COR-L47 (cell line): ENCODE measurements around the gene GPR162.
"Not testable (repeated sequence)": the region's sequence is repeated elsewhere in the genome, so short reads cannot be mapped to it uniquely, and the experiment has no call there.

ENCODE experiments used
- DNase-seq: peaks from one replicate; lab custom pipeline; 2025; lab: John Stamatoyannopoulos, UW

GPR162 gene

DNA sequence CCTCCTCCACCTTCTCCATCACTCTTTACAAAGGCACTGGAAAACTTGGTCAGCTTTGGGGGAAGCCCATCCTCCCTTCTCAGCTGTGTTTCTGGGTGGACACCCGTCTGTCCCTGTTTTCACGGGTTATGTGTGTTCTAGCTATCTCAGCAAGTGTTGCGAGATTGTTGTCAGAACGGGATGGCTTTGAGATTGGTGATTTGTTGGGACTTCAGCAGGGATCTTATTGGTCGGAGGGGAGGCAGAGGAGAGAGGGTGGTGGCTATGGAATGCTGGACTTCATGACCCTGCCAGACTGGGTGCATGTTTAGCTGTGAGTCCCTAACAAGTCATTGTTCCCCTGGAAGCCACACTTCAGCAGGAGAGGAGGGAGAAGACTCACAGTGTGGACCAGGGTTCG, 32.4 kb downstream of the GPR162 start:
- no peak for DNase-seq

DNA sequence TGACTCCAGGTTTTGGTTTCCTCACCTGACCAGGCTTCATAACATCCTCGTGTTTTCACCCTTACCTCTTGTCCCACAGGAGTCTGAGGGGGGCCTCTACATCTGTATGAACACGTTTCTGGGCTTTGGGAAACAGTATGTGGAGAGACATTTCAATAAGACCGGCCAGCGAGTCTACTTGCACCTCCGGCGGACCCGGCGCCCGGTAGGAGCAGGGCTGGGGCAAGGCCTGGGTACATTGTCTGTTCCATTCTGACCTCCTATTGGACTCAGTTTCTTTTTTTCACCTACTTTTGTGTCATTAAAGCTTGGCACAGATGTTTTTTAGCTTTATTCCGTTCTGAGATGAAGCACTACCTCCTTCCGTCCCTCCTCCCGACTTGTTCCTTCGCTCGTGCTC, 33.7 kb downstream of the GPR162 start:
- no peak for DNase-seq

DNA sequence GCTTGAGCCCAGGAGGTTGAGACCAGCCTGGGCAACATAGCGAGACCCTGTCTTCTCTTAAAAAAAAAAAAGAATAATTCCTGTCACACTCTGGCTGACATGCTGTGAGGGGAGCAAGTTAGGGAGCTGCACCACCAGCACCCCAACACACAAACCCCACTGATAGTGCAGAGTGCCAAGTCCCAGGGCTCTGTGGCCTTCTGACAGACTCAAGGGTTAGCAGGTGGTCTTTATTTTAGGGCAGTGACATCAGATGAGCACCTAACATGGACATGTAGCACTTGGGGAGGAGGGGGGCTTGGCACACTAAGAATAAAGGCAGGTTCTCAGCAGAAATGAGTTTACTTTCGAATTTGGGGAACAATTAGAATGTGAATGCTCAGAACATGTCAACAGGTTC, 37.2 kb downstream of the GPR162 start:
- no peak for DNase-seq

DNA sequence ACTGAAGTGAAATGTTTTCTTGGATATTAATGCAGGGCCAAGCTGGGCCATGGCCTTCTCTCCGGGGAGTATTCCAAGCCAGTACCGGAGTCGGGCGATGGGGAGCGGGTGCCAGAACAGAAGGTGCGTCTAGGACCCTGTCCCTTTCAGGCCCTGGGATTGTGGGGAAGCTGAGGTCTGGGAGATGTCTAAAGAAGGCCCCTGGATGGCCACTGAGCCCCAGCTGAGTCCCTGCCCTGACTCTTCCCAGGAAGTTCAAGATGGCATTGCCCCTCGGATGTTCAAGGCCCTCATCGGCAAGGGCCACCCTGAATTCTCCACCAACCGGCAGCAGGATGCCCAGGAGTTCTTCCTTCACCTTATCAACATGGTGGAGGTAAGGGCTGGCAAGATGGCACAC, 38.5 kb downstream of the GPR162 start:
- DNase-seq = no peak

DNA sequence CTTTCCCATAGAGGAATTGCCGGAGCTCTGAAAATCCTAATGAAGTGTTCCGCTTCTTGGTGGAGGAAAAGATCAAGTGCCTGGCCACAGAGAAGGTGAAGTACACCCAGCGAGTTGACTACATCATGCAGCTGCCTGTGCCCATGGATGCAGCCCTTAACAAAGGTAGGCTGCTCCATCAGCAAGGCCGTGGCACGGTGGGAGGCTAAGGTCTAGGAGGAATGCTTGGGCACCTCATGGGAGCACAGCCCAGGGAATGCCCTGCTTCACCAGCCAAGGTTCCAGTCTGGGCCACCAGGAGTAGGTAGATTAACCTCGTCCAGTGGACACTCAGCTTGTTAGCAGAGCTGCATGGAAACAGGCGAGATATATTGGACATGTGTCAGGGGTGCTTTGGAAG, 39.3 kb downstream of the GPR162 start:
- DNase-seq = no peak

DNA sequence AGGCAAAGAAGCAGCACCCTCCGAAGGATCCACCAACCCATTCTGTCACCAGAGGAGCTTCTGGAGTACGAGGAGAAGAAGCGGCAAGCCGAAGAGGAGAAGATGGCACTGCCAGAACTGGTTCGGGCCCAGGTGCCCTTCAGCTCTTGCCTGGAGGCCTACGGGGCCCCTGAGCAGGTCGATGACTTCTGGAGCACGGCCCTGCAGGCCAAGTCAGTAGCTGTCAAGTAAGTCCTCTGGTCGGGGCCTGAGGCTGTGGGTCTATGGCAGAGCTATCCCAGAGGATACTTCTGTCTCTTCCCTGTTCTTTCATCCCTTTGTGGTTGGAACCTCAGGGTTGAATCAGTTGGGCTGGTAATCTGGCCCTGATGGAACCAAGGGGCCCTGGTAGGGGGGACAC, 39.8 kb downstream of the GPR162 start:
- no peak for DNase-seq

DNA sequence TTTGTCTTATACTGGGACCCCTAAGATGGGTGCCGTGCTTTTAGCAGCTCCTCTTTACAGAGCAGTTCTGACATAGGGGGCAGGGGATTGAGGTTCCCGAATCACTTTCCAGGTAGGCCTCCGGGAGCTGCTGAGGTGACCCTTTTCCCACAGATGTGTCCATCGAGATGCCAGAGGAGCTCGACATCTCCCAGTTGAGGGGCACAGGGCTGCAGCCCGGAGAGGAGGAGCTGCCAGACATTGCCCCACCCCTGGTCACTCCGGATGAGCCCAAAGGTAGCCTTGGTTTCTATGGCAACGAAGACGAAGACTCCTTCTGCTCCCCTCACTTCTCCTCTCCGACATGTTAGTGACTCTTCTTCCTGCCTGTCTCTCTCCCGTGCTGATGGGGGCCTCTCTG, 41.4 kb downstream of the GPR162 start:
- DNase-seq = no peak

DNA sequence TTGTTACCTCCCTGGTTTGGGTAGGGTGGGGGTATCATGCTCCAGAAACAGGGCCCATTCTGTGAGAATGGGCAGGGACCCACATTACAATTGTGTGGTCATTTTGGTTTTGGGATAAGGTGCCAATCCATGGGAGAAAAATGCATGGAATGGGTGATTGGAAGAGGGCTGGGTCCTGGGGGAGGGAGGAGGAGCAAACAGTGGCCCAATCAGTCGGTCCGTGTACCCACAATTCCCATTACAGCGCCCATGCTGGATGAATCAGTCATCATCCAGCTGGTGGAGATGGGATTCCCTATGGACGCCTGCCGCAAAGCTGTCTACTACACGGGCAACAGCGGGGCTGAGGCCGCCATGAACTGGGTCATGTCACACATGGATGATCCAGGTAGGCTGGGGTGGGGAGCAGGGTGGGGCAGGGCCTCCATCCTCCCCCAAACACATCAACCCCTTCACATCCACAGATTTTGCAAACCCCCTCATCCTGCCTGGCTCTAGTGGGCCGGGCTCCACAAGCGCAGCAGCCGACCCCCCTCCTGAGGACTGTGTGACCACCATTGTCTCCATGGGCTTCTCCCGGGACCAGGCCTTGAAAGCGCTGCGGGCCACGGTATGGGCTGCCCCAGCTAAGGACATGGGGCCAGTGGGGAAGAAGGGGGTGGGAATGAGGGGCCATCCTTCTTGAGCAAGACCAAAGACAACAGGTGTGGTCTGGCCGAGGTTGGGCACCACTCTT, 42.1 kb downstream of the GPR162 start:
- no peak for DNase-seq

DNA sequence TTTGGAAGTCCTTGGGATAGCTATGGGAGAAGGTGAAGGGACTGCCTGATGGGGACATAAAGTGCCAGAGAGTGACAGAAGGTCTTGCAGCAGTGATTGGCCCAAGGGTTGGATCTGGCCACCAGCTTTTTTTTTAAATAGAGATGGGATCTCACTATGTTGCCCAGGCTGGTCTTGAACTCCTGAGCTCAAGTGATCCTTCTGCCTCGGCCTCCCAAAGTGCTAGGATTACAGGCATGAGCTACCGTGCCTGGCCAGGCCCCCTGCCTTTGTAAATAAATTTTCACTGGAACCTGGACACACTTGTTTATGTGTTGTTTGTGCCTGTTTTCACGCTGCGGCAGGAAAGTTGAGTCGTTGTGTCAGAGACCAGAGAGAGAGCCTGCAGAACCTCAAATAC, 43.7 kb downstream of the GPR162 start:
- DNase-seq = not testable (repeated sequence)

DNA sequence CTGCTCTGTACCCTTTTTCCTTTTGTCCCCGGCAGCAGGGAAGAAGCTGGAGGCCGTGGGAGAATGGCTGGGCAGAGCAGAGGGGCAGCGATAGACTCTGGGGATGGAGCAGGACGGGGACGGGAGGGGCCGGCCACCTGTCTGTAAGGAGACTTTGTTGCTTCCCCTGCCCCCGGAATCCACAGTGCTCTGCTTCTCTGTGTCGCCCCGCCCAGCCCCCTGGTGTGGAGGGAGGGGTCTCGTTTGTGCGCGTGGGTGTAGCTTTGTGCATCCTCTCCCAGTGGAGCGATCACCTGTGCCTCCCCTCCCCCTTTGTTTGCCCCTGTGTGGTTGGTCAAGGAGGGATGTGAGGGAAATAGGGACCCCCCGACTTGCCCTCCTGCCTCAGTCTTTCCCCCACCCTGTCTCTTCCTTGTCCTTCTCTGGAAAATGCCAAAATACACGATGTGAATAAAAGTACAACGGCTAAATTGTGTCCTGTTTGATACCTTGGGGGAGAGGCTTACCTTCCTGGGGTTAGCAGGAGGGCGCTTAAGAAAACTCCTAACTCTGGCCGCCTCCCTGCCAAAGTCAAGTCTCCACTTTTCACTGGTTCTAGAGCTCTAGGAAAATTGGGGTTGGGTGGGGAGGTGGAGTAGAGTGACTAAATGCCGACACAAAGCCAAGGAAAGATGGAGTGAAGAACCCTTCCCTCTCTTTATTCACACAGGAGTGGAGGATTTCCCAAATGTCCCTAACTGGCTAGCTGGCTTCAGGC, 44.7 kb downstream of the GPR162 start:
- no peak for DNase-seq

DNA sequence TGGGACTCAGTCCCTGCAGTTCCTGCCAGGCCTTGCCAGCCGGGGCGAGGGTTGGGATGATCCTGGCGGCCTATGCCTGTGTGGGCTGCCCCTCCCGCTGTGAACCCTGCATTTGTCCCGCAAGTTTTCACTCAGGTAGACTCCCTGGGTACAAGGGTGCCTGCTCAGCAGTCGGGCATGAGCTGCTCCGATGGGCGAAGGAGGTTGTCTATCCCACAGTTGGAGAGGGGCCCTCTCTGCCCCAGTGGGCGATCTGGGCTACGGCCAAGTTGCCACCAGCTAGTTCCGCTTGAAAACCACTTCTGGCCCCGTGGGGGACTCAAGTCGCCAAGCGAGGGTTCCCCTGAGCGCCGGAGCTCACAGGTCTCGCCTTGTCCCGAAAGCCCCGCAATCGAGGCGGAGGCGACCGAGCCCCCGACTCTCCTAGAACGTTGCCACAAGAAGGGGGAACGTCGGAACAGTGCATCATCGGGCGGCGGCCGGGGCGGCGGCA, 45.3 kb downstream of the GPR162 start:
- no peak for DNase-seq

DNA sequence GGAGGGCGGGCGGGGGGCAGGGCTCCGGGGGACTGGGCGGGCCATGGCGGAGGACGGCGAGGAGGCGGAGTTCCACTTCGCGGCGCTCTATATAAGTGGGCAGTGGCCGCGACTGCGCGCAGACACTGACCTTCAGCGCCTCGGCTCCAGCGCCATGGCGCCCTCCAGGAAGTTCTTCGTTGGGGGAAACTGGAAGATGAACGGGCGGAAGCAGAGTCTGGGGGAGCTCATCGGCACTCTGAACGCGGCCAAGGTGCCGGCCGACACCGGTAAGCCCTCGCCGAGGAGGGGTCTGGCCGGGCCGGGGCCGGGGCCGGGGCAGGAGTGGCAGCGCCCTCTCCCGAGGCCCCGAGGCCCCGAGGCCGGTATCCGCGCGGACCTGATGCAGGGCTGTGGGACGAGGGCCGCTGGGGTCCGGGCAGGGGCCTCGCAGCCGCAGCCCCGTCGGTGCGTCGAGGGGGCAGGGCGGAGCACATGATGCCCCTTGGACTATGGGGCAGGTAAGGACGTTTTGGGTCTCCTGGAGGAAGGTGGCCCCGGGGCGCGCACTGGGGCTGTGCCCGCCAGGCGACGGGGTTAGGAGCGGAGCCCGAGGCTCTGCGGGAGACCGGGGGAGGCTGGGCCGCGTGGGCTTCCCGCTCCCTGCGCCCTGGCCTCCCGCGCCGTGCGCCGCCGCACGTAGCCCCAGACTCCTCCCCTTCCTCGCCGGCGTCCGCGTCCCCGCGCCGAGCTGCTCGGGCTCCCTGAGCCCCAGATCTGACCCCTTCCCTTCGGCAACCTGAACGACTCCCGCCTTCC, 46.0 kb downstream of the GPR162 start, which contains the start of gene TPI1:
Gene TPI1 (plus strand): TSS at position 119 of the 798 bp plus-strand sequence. CDS start 36 bp downstream, at position 155.
- DNase-seq = peak; percentile 42

DNA sequence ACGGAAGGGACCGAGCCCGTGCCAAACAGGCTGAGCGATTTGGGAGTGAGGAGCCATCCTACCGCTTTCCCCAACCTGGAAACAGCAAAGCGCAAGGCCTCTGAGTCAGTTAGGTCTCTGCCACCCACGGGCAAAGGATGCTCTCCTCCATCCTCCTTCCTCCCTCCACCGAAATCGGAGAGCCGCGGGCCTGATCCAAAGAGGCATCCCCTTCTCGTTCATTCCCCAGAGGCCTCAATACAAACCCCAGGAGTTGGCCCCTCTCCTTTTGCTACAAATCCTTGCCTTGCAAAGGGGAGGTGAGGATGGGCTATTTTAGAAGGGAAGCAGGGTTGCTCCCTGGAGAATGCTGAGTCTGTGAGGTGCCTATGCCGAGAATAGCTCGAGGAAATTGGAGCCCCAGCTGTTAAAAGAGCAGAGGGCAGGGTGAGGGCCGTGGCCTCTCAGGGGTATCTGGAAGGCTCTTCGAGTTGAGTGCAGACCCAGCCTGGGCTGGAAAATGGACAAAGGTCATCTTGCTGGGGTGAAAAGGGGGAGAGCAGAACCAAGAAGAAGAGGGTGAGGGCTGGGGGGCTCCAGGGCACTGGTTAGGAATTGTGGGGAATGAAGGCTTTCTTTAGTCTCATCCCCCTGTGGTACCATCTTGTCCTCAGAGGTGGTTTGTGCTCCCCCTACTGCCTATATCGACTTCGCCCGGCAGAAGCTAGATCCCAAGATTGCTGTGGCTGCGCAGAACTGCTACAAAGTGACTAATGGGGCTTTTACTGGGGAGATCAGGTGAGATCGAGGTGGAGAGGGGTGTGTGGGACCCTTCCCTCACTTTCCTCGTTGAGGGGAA, 46.8 kb downstream of the GPR162 start:
- DNase-seq = no peak

DNA sequence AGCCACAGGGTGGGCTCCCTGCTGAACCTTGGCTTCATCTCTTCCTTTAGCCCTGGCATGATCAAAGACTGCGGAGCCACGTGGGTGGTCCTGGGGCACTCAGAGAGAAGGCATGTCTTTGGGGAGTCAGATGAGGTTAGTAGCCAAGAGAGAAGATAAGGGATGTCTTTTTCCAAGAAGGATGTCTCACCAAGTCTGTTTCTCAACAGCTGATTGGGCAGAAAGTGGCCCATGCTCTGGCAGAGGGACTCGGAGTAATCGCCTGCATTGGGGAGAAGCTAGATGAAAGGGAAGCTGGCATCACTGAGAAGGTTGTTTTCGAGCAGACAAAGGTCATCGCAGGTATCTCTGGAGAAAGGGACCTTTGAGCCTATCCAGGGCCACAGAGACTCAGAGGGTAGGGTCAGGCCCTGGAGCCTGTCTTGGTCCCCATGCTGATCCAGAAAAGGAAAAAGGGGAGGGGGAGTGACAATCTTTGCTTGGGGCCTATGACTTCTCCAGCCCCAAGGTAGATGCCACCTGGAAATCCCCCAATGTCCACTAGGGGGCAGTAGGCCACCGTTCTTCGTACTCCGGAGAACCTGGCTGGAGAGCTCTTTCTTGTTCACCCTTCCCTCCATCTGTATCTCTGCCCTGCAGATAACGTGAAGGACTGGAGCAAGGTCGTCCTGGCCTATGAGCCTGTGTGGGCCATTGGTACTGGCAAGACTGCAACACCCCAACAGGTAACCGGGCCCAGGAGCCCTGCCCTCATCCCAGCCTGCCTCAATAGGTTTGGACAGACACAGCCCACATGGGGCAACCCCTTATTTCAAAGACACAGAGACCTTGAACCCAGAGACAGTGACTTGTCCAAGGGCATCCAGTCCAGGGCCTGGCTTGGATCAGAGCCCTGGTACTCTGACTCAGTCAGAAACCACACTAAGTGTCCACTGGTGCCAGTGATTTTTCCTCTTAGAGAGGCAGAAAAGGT, 47.7 kb downstream of the GPR162 start:
- DNase-seq = peak; percentile 57

DNA sequence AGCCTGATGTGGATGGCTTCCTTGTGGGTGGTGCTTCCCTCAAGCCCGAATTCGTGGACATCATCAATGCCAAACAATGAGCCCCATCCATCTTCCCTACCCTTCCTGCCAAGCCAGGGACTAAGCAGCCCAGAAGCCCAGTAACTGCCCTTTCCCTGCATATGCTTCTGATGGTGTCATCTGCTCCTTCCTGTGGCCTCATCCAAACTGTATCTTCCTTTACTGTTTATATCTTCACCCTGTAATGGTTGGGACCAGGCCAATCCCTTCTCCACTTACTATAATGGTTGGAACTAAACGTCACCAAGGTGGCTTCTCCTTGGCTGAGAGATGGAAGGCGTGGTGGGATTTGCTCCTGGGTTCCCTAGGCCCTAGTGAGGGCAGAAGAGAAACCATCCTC, 48.7 kb downstream of the GPR162 start:
- DNase-seq = not testable (repeated sequence)

DNA sequence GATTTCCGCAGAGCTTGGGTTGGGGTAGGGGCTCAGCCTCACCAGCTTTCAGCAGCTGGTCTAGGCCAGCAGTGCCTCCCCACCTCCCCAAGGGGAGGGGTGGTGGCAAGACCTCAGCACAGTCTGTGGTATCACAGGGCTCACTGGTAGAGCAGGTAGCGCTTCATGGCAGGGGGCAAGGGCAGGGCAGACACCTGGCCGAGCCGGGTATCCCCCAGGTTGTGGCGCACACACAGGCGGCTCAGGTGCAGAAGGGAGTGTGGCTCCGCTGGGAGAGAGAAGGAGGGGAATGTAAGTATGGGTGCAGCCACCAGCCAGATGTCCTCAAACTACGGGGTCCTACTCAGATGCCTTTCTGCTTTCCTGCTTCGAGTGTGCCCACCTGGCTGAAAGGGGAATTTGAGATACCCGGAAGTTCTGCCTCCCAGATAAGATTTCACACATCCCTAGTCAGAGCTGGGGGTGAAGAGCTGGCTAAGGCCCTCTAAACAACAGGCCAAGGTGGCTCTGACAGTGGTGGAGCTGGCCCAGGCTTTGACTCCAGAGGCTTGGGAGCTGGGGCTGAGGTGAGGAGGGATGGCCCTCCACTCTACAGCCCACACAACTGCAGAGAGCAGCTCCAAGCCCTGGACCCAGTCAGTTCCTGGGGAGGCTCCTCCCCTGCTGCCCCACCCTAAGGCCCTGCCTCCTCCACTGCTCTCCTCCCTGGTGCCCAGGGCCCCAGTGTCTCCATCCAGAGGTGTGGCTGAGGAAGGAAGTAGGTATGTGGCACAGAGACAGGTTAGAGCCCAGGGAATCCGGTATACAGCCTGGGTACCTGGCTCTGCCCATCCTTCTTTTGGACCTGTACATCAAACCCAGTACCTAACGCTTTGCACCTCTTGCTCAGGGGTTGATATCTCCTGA, 49.7 kb downstream of the GPR162 start:
- DNase-seq = no peak

DNA sequence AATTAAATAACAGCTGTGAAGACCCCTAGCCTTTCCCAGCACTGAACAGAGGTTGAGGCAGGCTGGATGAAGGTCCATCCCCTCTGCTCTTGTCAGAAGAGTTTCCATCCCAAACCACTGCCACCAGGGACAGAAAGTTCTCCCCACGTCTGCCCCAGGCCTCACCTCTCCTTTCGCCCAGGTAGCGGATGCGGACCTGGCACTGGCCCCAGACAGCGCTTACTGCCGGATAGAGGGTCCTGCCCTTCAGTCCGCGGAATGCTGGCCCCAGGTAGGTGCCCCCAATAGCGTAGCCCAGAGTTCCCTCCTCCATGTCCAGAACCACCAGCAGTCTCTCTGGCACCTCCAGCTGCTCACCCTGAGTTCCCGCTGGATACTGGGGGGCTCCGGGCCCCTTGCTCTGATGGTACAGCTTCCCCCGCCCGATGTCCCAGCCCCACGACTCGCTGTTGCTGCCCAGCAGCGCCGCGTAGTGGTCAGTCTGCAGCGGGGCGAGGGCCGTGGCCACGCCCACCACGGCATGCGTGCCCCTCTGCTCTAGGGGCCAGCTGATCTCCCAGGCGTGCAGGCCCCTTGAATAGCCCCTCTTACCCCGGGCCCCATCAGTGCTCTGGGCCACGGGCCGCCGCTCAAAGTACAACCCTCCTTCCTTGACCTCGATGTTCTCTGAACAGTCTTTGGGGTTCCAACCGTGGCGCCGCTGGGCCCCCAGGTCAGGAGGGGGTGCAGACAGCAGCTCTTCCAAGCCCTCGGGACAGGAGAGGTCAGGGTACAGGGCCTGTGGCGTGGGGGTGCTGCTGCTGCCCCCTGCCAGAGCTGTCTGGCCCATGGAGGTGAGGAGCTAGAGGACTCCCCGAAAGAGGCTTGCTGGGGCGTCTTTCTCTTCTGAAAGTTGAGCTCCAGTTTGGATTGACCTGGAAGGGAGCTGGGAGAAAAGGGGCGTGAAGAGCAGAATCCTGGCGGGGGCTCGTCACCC, 50.7 kb downstream of the GPR162 start:
- peak; percentile 34 for DNase-seq
